C4-2B (cell line): ENCODE measurements around the gene FUBP3.

Source experiments
- ZFX ChIP-seq: fragments of 450-650 bp; IDR thresholded peaks from 2 replicates; pipeline ENCODE4 v1.6.1; 2017
- TF ChIP-seq, protein P1 (sequence below): fragments of 450-650 bp; conservative IDR thresholded peaks from 2 replicates; pipeline ENCODE4 v1.5.1; 2017; ENCODE audit warnings: mild to moderate bottlenecking

DNA sequence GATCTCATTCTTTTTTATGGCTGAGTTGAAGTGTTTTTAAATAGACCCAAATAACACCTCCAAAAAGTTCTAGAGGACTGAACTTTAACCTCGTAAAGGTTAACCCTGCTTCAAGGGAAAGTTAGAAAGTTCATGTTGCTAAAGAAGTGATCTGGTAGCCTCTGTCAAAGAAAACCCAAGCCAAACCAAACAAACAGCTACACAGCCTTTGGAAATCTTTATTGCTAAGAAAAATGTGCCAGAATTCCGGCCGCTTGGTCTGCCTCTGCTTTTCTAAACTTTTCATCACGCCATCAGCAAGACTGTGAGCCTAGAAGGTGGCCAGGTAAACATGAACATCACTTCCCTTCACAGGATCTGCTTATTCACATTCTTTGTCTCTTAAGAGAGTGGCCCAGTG is 17.9 kb downstream of the FUBP3 start:
- TF ChIP-seq, protein P1, sequence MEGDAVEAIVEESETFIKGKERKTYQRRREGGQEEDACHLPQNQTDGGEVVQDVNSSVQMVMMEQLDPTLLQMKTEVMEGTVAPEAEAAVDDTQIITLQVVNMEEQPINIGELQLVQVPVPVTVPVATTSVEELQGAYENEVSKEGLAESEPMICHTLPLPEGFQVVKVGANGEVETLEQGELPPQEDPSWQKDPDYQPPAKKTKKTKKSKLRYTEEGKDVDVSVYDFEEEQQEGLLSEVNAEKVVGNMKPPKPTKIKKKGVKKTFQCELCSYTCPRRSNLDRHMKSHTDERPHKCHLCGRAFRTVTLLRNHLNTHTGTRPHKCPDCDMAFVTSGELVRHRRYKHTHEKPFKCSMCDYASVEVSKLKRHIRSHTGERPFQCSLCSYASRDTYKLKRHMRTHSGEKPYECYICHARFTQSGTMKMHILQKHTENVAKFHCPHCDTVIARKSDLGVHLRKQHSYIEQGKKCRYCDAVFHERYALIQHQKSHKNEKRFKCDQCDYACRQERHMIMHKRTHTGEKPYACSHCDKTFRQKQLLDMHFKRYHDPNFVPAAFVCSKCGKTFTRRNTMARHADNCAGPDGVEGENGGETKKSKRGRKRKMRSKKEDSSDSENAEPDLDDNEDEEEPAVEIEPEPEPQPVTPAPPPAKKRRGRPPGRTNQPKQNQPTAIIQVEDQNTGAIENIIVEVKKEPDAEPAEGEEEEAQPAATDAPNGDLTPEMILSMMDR, result no peak
- TF ChIP-seq ZFX, result no peak
